PC-3 (cell line): ENCODE measurements around the gene CAPN5.

Experiments used
- EZH2 ChIP-seq: fragments of 300-600 bp; sonication (generic); IDR thresholded peaks from one replicate; pipeline ENCODE4 v1.6.1; 2017; ENCODE audit warnings: antibody characterized with exemption, mild to moderate bottlenecking, low read length; ENCODE audit not compliant: unreplicated experiment
- TF ChIP-seq, protein P1 (sequence below): fragments of 300-600 bp; sonication (generic); conservative IDR thresholded peaks from 2 replicates; pipeline ENCODE4 v1.5.1; 2017; ENCODE audit warnings: antibody characterized with exemption, low read depth, mild to moderate bottlenecking, low read length

- TF ChIP-seq, protein P1, sequence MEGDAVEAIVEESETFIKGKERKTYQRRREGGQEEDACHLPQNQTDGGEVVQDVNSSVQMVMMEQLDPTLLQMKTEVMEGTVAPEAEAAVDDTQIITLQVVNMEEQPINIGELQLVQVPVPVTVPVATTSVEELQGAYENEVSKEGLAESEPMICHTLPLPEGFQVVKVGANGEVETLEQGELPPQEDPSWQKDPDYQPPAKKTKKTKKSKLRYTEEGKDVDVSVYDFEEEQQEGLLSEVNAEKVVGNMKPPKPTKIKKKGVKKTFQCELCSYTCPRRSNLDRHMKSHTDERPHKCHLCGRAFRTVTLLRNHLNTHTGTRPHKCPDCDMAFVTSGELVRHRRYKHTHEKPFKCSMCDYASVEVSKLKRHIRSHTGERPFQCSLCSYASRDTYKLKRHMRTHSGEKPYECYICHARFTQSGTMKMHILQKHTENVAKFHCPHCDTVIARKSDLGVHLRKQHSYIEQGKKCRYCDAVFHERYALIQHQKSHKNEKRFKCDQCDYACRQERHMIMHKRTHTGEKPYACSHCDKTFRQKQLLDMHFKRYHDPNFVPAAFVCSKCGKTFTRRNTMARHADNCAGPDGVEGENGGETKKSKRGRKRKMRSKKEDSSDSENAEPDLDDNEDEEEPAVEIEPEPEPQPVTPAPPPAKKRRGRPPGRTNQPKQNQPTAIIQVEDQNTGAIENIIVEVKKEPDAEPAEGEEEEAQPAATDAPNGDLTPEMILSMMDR: no peak
- no peak for TF ChIP-seq EZH2
These were observed 55.9 kb downstream of the CAPN5 start for GRCh38 chr11:77122576-77123212.
